SH-SY5Y (cell line): ENCODE results near the gene SCYL3.
A peak's percentile ranks its signal among the peaks of the same experiment; 100 is the strongest.

Experiments used
- GATA2 ChIP-seq: IDR thresholded peaks from 2 replicates; pipeline ENCODE4 v1.6.1; 2011; ENCODE audit warnings: mild to moderate bottlenecking, low read depth, low read length
- GATA3 ChIP-seq: IDR thresholded peaks from 2 replicates; pipeline ENCODE4 v1.6.1; 2011; ENCODE audit warnings: low read depth, mild to moderate bottlenecking, low read length, moderate library complexity

The SCYL3 gene

DNA sequence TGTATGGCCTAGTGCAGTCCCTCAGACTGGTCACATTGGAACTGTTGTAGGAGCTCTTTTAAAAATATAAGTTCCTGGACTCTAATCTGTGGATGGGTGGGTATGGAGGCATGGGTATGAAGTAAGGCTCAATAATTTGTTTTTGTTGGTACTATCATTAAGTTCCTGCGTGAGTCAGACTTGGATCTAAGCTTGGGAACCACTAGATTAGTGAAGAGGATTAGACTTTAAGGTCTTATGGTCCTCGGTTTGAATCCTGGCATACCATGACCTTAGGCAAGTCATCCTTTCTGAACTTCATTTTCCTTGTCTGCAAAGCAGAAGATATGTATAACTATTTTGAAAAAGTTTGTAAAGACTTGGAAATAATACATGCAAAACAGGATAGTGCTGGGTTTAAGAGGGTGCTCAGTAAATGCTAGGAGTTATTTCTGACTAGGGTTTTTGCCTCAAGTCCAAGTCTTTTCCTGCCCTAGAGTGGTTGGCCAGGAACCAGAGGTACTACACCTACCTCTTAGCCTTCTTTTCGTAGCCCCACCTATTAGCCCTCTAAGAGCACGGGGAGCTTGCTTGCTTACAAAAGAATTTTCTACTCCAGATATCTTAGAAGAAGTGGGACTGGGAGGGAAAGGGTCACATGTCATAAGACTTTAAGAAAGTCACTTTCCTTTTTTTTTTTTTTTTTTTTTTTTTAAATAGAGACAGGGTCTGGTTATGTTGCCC is 60.4 kb downstream of the SCYL3 start:
- no peak for TF ChIP-seq GATA2
- TF ChIP-seq GATA3: no peak

DNA sequence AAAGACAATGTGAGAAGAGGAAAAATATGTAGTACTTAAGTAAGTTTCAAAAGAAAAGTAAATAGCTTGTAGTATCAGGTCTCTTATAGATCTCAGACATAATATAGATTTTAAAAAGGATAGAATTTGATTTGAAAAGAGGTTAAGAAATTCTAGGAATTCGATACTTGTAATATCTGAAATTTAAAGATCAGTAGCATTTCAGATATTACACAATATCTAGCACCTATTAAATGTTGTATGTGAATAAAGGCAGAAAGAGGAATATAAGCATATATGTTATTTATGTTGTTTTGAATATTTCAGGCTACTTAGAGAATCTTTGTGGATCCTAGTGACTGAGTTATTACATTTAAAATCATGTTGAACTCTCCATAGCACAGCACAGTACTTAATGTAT is 64.0 kb downstream of the SCYL3 start:
- TF ChIP-seq GATA2: no peak
- TF ChIP-seq GATA3: no peak

DNA sequence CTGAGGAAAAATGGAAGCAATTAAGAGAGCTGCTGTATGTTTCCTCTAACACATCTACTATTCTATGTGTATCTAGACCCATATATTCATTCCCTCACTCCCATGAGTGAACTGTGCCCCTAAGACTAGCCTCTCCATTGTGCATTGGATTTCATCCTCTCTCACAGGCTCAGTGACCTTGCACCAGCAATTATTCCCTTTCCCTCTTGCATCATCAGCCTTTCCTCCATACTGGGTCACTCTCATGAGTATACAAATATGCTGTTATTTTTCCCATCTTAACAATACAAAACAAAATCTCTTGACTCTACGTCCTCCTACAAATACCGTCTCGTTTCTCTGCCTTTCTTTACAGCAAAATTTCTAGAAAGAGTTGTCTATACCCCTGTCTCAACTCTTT is 69.5 kb downstream of the SCYL3 start:
- TF ChIP-seq GATA3 (no peak), GATA2 (no peak)

DNA sequence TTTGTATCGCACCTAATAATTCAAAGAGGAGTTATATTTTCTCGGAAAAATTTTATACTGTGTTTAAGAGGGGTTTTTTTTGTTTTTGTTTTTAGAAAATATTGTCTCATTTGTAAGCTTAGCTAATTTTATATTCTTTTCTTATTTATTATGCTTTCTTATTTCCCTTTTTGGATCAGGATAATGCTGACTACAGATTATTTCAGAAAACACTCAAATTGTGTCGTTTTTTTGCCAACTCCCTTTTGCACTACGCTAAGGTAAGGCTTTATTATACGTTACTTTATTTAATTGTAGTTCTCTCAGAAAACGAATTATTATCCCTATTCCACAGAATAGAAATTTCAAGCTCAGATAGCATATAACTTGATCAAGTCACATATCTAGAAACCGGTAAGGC is 72.2 kb downstream of the SCYL3 start:
- TF ChIP-seq GATA3: no peak
- TF ChIP-seq GATA2: no peak

DNA sequence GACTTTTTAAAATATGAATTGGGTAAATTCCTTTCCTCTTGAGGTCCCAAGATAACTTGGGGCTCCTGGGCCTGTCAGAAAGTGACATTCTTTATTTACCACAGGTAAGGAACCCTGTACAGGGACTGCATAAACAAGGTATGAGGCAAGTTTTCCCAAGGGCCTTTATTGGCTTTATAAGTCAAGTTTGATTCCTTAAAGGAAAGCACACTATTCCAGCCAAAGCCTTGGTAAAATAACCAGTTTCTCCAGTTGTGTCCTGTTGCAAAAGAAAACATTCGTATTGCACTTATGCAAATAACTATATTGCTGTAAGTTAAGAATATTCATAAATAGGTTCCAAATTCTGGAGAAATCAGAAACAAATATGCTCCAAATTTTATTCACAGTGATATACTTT is 77.1 kb downstream of the SCYL3 start:
- TF ChIP-seq GATA3: no peak
- no peak for TF ChIP-seq GATA2

DNA sequence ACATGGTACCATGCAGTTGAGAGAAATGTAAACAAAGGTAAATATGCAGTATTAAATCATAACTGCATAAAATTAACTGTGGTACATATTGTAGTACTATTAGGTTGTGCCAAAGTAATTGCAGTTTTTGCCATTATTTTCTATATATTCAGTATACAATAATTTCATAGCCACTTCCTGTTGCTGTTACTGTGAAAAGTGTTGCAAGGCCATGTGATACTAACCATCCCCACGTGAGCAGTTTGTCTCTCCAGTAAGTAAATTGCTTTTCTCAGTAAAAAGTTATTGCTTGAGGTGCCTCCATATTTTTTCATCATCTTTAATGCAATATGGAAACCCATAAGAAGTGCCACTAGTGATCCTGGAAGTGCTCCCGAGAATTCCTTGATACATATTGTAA is 79.4 kb downstream of the SCYL3 start:
- TF ChIP-seq GATA2 (no peak), GATA3 (no peak)

DNA sequence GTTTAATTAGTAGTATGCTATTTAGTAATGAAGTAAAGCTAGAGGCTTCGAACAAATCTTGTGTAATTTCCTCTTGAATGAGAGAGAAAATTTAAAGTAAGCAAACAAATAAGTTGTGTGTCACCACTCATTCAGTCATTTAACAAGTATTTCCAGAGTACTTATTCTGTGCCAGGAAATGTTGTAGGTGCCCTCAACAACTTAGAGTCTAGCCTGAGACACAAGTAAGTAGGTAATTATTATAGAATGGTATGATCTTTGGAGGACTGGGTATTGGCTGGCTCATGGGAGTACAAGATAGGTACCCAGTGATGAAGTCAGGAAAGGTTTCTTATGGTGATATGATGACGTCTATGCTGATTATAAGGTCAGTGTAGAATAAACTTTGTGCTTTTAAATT is 81.6 kb downstream of the SCYL3 start:
- TF ChIP-seq GATA3: no peak
- no peak for TF ChIP-seq GATA2

DNA sequence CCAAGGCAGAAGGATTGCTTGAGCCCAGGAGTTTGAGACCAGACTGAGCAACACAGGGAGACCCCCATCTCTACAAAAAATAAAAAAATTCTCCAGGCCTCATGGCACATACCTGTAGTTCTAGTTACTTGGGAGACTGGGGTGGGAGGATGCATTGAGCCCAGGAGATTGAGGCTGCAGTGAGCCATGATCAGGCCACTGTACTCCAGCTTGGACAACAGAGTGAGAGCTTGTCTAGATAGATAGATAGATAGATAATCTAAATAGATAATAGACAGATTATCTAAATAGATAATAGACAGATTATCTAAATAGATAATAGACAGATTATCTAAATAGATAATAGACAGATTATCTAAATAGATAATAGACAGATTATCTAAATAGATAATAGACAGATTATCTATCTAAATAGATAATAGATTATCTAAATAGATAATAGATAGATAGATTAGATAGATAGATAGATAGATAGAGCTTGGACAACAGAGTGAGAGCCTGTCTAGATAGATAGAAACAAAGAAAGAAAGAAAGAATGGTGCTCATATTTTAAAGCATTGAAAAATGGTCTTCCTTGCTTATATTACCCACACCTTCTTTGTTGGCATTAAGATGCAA is 82.2 kb downstream of the SCYL3 start:
- TF ChIP-seq GATA3: peak; percentile 57; the same call in 1 of the 2 replicates

DNA sequence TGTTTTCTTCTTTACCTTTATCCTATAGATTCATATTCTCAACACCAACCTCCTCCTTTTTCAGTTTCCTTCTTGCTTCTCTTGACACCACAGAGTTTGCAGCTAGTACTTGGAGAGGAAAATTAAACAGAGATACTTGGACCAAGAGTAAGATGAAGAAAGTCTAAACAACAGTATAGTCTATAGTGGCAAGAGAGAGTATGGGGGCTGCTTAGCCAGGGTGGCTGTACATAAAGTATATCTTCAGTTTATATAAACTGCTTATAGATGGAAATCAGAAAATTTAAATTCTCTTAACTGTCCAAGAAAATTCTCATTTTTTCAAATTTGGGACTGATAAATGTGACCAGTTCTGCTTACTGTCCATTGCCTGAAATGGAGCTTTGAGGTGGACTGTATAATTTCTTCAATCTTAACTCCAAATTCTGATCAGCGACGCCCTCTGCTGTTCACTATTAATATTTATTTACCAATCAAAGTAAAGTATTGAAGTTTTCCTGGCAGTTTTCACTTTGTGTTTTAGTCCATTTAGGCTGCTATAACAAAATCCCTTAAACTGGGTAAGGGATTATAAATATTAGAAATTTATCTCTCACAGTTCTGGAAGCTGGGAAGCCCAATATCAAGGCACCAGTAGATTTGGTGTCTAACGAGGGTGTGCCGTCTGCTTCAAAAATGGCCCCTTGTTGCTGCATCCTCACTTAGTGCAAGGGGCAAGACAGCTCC is 84.2 kb downstream of the SCYL3 start:
- no peak for TF ChIP-seq GATA2
- no peak for TF ChIP-seq GATA3

DNA sequence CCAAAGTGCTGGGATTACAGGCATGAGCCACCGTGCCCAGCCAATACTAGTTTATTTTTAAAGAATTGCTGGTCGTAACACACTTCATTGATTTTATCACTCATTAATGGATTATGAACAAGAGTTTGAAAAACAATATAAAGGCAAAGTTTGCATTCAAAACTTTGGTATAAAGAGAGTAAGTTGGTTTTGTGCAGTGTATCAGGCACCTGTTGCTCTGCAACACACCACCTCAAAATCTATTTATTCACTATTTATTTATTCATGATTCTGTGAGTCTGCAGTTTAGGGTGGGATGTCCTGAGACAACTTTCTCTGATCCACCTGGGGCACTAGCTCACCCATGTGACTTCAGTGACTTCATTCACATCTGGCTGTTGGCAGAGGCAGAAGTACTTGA is 88.8 kb downstream of the SCYL3 start:
- TF ChIP-seq GATA3 (no peak), GATA2 (no peak)

DNA sequence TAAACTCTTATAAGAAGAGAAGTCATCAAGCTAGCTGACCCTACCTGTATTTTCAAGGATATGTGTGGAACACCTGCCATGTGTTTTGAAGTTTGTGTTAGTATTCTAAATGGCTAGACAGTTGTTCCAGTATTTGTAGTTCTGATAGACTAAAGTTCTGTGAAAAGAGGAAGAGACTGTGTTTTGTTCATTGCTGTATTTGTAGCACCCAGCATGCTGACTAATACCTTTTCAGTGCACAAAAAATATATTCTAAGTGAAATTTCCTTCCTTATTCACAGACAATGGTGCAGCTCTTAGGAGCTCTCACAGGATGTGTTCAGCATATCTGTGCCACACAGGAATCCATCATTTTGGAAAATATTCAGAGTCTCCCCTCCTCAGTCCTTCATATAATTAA is 90.8 kb downstream of the SCYL3 start:
- TF ChIP-seq GATA2 (no peak), GATA3 (no peak)
